Muscle of leg (tissue), 11 donors: ENCODE results near the gene ACAD10. TPM values are rescaled to one million over a fixed set of nuclear protein-coding genes. Genes with fewer than 3 reads are reported as not detected.
"Not testable (repeated sequence)": the region's sequence is repeated elsewhere in the genome, so short reads cannot be mapped to it uniquely, and the experiment has no call there.

Experiments
- DNase-seq: peaks from one replicate; pipeline ENCODE4 v3.0.0; 2013
- H3K27ac ChIP-seq: one replicate; pipeline ENCODE4 v1.5.1; 2013; ENCODE audit warnings: mild to moderate bottlenecking, low read length, control low read depth
- H3K27me3 ChIP-seq: one replicate; pipeline ENCODE4 v1.6.1; 2013; ENCODE audit warnings: low read length; ENCODE audit not compliant: control insufficient read depth, insufficient read depth
- H3K36me3 ChIP-seq: one replicate; pipeline ENCODE4 v1.6.1; 2013; ENCODE audit warnings: low read length; ENCODE audit not compliant: control insufficient read depth, insufficient read depth
- H3K4me1 ChIP-seq: one replicate; pipeline ENCODE4 v1.6.1; 2013; ENCODE audit warnings: low read length; ENCODE audit not compliant: control insufficient read depth, insufficient read depth
- H3K4me3 ChIP-seq: one replicate; pipeline ENCODE4 v1.5.1; 2013; ENCODE audit warnings: low read length, control low read depth
- H3K9me3 ChIP-seq: replicated peaks from 2 replicates; pipeline ENCODE4 v1.6.1; 2013; ENCODE audit warnings: low read depth, low read length; ENCODE audit not compliant: control insufficient read depth
- WGBS: methylation state at CpG from one replicate; pipeline ENCODE4 v1.1.5; 2013; ENCODE audit warnings: missing lambda C conversion rate; ENCODE audit not compliant: insufficient coverage; 5-methylcytosine and 5-hydroxymethylcytosine counted together
- polyA plus RNA-seq, 8 donors: library from polyadenylated mRNA; unstranded; fragments of 120-200 nt; gene quantifications; one replicate each; pipeline versions ENCODE4 v1.2.1 to v1.2.3, GENCODE V29; 2013; ENCODE audit warnings: inconsistent platforms in 1 of 8, low replicate concordance in 1 of 8; ENCODE audit not compliant: insufficient read length in 8 of 8, insufficient read depth in 1 of 8
- total RNA-seq: library from RNA; stranded (reverse); fragments of 120-200 nt; gene quantifications from one replicate; pipeline ENCODE4 v1.2.4, GENCODE V29; 2013

The ACAD10 gene
- total and polyA plus RNA-seq, 9 donors: 11.4 to 20.2 (median 15.8) TPM

DNA sequence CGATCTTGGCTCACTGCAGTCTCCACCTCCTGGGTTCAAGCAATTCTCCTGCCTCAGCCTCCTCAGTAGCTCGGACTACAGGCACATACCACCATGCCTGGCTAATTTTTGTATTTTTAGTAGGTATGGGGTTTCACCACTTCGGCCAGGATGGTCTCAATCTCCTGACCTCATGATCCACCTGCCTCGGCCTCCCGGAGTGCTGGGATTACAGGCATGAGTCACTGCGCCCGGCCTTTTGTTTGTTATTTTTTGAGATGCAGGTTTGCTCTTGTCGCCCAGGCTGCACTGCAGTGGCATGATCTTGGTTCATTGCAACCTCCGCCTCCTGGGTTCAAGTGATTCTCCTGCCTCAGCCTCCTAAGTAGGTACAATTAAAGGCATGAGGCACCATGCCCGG is 33.5 kb downstream of the ACAD10 start:
- not testable (repeated sequence) for DNase-seq, H3K4me3 ChIP-seq, H3K27ac ChIP-seq, H3K9me3 ChIP-seq, H3K4me1 ChIP-seq, H3K27me3 ChIP-seq
- WGBS: 100% methylated on average over 6 of the region's 10 CpGs
- peaks cover 37% of the 10 kb centered on the region for H3K36me3 ChIP-seq

DNA sequence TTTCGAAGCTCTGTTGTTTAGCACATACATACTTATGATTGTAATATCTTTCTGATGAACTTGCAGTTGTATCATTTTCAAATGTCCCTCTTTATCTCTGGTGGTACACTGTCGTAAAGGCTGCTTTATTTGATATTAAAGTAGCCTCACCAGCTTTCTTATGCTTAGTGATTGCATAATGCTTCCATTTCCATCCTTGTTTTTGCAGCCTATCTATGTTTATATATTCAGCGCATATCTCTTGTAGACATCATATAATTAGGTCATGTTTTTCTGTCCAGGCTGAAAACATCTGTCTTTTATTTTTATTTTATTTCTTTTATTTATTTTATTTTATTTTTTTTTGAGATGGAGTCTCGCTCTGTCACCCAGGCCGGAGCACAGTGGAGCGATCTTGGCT is 34.6 kb downstream of the ACAD10 start:
- Histone ChIP-seq H3K27me3 (no peaks in the 10 kb centered on the region), H3K36me3 (peaks cover 37% of the 10 kb centered on the region), H3K9me3 (no peaks in the 10 kb centered on the region), H3K4me3 (no peak overlapping the region), H3K27ac (no peak overlapping the region), H3K4me1 (peaks cover 4% of the 10 kb centered on the region)
- no CpG with 5 or more reads among the region's 6 CpGs for WGBS
- no peak for DNase-seq

- not testable (repeated sequence) for H3K4me1 ChIP-seq
- H3K36me3 ChIP-seq: peaks cover 31% of the 10 kb centered on the region
- WGBS: 97% methylated on average over 20 of the region's 46 CpGs
Measured at GRCh38 chr12:111723646-111724360, 38.0 kb downstream of the ACAD10 start.

DNA sequence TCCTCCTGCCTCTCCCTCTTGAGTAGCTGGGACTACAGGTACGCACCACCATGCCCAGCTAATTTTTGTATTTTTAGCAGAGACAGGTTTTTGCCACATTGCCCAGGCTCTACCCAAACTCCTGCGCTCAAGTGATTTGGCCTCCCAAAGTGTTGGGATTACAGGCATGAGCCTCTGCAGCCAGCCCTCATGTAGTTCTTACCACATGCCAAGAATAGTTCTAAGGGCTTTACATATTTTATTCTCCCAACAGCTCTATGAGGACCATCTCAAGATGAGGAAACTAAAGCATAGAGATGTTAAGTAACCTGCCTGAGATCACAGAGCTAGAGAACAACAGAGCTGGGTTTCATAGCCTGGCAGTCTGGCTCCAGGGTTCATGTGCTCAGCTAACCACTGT is 42.9 kb downstream of the ACAD10 start:
- Histone ChIP-seq H3K4me1 (no peaks in the 10 kb centered on the region), H3K36me3 (peaks cover 54% of the 10 kb centered on the region), H3K27ac (no peak overlapping the region), H3K9me3 (no peaks in the 10 kb centered on the region), H3K4me3 (no peak overlapping the region), H3K27me3 (no peaks in the 10 kb centered on the region)
- DNase-seq: no peak
- 100% methylated on average over 2 of the region's 2 CpGs for WGBS

More at GRCh38 chr12:111723646-111724360, 38.0 kb downstream of the ACAD10 start:
- H3K9me3 ChIP-seq, H3K27me3 ChIP-seq, H3K4me3 ChIP-seq, DNase-seq, H3K27ac ChIP-seq: not testable (repeated sequence)

DNA sequence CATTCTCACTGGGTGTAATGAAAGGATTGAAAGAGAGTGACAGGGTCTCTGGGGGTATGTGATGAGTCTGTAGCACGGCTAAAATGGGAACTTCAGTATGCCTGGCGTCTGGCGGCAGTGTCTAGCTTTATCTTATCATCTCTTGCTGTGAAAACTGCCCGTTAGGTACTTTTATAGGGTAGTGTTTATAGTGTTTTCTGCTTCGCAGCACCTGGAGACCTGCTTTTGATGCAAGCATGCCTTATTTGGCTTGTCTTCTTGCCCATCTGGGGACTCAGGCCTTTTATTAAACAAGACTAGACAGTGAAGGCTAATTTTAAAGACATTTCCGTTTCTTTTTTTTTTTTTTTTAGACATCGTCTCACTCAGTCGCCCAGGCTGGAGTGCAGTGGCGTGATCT is 44.6 kb downstream of the ACAD10 start:
- Histone ChIP-seq H3K27ac (no peak overlapping the region), H3K4me3 (no peak overlapping the region), H3K9me3 (no peaks in the 10 kb centered on the region), H3K27me3 (no peaks in the 10 kb centered on the region), H3K4me1 (no peaks in the 10 kb centered on the region), H3K36me3 (peaks cover 53% of the 10 kb centered on the region)
- DNase-seq: no peak
- 83% methylated on average over 1 of the region's 9 CpGs for whole genome bisulfite sequencing

DNA sequence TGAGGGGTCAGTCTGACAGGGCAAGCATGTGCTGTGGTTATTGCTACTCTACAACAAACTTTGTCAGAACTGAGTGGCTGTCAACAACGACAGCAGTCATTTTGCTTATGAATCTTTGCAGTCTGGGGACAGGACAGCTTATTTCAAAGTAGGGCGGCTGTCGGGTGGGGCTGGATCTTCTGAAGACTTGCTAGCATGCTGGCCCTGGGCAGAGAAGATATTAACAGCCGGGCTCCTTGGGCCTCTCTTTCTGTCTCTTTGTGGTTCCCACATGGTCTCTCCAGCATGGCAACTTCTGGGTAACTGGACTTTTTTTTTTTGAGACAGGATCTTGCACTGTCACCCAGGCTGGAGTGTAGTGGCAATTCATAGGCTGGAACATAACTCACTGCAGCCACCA is 46.9 kb downstream of the ACAD10 start:
- H3K9me3 ChIP-seq: no peaks in the 10 kb centered on the region
- no peaks in the 10 kb centered on the region for H3K4me1 ChIP-seq
- no peak overlapping the region for H3K27ac ChIP-seq
- DNase-seq: no peak
- peaks cover 60% of the 10 kb centered on the region for H3K36me3 ChIP-seq
- no peak overlapping the region for H3K4me3 ChIP-seq
- H3K27me3 ChIP-seq: no peaks in the 10 kb centered on the region
- 87% methylated on average over 4 of the region's 4 CpGs for WGBS

DNA sequence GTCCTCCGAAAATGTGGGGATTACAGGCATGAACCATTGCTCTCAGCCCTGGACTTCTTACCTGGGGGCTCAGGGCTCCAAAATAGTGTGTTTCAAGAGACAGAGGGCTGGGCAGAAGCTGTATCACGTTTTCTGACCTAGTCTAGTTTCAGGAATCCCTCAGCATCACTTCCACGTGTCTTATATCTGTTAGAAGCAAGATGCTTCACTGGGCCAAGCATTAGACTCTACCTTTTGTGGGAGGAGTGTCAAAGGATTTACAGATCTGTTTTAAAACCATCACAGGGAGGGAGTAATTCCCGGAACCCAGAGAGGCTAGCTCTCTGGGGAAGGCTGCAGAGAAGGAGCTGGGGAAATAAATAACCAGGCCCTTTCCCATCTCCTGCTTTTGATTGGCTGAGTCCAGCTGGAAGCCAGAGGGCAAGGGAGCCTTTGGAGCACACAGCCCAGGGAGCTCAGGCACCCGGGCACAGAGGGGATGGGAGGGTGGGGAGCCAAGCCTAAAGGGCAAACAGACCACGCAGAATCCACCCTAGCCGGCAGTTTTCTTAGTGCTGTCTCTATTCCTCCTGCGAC is 47.6 kb downstream of the ACAD10 start:
- Histone ChIP-seq H3K27me3 (no peaks in the 10 kb centered on the region), H3K9me3 (no peaks in the 10 kb centered on the region), H3K27ac (no peak overlapping the region), H3K4me1 (no peaks in the 10 kb centered on the region), H3K36me3 (peaks cover 61% of the 10 kb centered on the region), H3K4me3 (no peak overlapping the region)
- no peak for DNase-seq
- WGBS: 97% methylated on average over 5 of the region's 8 CpGs

GRCh38 chr12:111739524-111739923 is 53.7 kb downstream of the ACAD10 start:
- 95% methylated on average over 9 of the region's 9 CpGs for WGBS

GRCh38 chr12:111741235-111741812 is 55.5 kb downstream of the ACAD10 start:
- H3K4me3 ChIP-seq: no peak overlapping the region
- no peaks in the 10 kb centered on the region for H3K9me3 ChIP-seq
- H3K4me1 ChIP-seq: no peaks in the 10 kb centered on the region
- peaks cover 44% of the 10 kb centered on the region for H3K36me3 ChIP-seq
- WGBS: 43% methylated on average over 3 of the region's 4 CpGs
- no peak overlapping the region for H3K27ac ChIP-seq
- no peaks in the 10 kb centered on the region for H3K27me3 ChIP-seq
- no peak for DNase-seq

More at GRCh38 chr12:111739524-111739923, 53.7 kb downstream of the ACAD10 start:
- not testable (repeated sequence) for H3K4me3 ChIP-seq, DNase-seq, H3K27me3 ChIP-seq, H3K9me3 ChIP-seq, H3K27ac ChIP-seq, H3K4me1 ChIP-seq
- H3K36me3 ChIP-seq: peaks cover 33% of the 10 kb centered on the region

DNA sequence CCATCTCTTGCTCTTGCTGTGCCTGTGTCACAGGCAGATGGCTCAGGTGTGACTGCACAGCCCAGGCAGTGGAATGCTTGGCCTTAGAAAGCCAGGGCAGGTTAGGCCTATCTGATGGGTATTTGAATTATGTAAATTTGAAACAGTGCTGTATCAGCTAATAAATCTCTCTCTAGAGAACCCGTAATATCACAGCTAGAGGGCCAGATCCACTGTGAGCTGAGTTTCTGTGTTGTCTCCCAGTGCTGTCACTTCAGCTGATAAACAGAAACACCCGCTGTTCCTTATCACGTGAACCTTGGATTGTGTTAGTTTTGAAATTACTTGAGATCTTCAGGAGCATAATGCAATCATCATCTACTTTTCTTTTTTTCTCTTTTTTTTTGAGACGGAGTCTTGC is 59.4 kb downstream of the ACAD10 start:
- H3K9me3 ChIP-seq: no peaks in the 10 kb centered on the region
- no peaks in the 10 kb centered on the region for H3K27me3 ChIP-seq
- no peak overlapping the region for H3K4me3 ChIP-seq
- no peak for DNase-seq
- 100% methylated on average over 1 of the region's 4 CpGs for WGBS
- H3K36me3 ChIP-seq: peaks cover 52% of the 10 kb centered on the region
- H3K27ac ChIP-seq: no peak overlapping the region
- H3K4me1 ChIP-seq: no peaks in the 10 kb centered on the region
